Measurements from ENCODE around the gene BRPF3. TPM values are rescaled to one million over a fixed set of nuclear protein-coding genes. Genes with fewer than 3 reads are reported as not detected.
A peak's percentile ranks its signal among the peaks of the same experiment; 100 is the strongest.

BRPF3 gene
- total and polyA plus RNA-seq, 7 donors: 15.3 to 47.2 (median 21.0) TPM

- H3K27me3 ChIP-seq (ENCODE audit: insufficient read depth in 3 of 3, low read length in 2 of 3): no peaks in the 10 kb centered on the region
- peaks cover 18% of the 10 kb centered on the region for H3K4me1 ChIP-seq
- DNase-seq: peak; percentile 99
- H3K36me3 ChIP-seq (ENCODE audit: insufficient read depth in 1 of 2, low read depth in 1 of 2): peaks cover 6 to 42% of the 10 kb centered on the region in 2 donors
- H3K4me3 ChIP-seq: peak overlapping the region; percentile 78
- peak overlapping the region; percentile 93 for H3K27ac ChIP-seq
- peak; percentile 97 to 98 (median 98) for ATAC-seq
- intact Hi-C loops (cut with DNase I): loop anchor here (2.0 to 5.0 kb wide), 4 partner anchors 55 to 175 kb away; partner anchors contain the start of genes MAPK14 (in 1 of the 2) and SLC26A8 (in 1 of the 2)
- 1% methylated on average over 25 to 58 of the region's 58 CpGs for WGBS, 3 donors
- no peak for TF ChIP-seq CTCF (IDR thresholded peaks at IDR 0.05)
- H3K9me3 ChIP-seq: no peaks in the 10 kb centered on the region
These were observed 470 bp downstream of the BRPF3 start for GRCh38 chr6:36196880-36197548.

DNA sequence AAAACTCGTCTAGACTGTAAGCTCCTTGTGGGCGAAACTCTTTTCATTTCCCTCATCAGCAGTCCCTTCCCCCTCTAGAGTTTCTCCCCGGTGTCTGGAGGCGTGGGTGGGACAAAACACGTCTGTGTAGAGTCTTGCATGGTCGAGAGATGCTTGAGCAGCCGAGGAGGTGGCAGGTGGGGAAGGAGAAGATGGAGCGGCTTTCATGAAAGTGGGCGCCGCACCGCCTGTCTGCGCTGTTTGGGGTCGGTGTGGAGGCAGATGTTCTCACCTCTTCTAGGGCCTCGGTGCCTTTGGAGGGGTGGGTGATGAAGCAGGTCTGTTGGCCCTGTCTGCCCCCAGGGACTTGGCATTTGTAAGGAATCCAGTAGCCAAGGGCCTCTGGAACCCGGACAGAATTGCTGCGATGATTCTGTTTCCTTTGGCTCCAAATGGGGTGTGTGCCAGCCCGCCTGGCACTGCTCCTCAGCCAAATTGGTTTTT is 1.2 kb downstream of the BRPF3 start:
- DNase-seq (peak in 1 of 2 donors; percentile 66), ATAC-seq (no peak)
- TF ChIP-seq CTCF (IDR thresholded peaks at IDR 0.05): no peak
- Histone ChIP-seq H3K36me3 (ENCODE audit: insufficient read depth in 1 of 2, low read depth in 1 of 2) (peaks cover 6 to 43% of the 10 kb centered on the region in 2 donors), H3K27ac (no peak overlapping the region), H3K4me3 (peak overlapping the region; percentile 78), H3K27me3 (ENCODE audit: insufficient read depth in 3 of 3, low read length in 2 of 3) (no peaks in the 10 kb centered on the region), H3K4me1 (peaks cover 18% of the 10 kb centered on the region), H3K9me3 (no peaks in the 10 kb centered on the region)
- 53 to 57% (median 54%) methylated on average over 17 of the region's 17 CpGs for WGBS, 3 donors
- intact Hi-C loops (cut with DNase I): loop anchor here (2.0 to 5.0 kb wide), 4 partner anchors 55 to 175 kb away; partner anchors contain the start of genes MAPK14 (in 1 of the 2) and SLC26A8 (in 1 of the 2)

- H3K4me1 ChIP-seq: peaks cover 18% of the 10 kb centered on the region
- WGBS, 3 donors: 97 to 98% (median 97%) methylated on average over 9 of the region's 9 CpGs
- intact Hi-C loops (cut with DNase I): loop anchor here in 1 of 2 donors (5.0 kb wide), 3 partner anchors 57 to 177 kb away; partner anchors contain the start of gene SLC26A8
These were observed 2.4 kb downstream of the BRPF3 start for GRCh38 chr6:36198986-36199385.

DNA sequence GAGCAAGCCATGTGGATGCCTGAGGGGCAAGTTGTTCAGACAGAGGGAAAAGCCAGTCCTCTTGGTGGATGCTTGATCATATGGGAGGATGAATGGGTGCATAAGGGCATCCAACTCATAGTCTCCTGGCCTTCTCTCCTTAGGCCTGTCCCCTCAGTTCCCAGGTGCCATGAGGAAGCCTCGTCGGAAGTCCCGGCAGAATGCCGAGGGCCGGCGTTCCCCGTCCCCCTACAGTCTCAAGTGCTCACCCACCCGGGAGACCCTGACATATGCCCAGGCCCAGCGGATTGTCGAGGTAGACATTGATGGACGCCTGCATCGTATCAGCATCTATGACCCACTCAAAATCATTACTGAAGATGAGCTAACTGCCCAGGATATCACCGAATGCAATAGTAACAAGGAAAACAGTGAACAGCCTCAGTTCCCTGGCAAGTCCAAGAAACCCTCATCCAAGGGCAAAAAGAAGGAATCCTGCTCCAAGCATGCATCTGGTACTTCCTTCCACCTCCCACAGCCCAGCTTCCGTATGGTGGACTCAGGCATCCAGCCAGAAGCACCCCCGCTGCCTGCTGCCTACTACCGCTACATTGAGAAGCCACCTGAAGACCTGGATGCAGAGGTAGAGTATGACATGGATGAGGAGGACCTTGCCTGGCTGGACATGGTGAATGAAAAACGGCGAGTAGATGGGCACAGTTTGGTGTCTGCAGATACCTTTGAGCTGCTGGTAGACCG is 3.8 kb downstream of the BRPF3 start:
- 95 to 96% (median 96%) methylated on average over 19 of the region's 19 CpGs for WGBS, 3 donors
- Histone ChIP-seq H3K9me3 (no peaks in the 10 kb centered on the region), H3K27ac (no peak overlapping the region), H3K4me1 (peaks cover 15% of the 10 kb centered on the region), H3K36me3 (ENCODE audit: insufficient read depth in 1 of 2, low read depth in 1 of 2) (peaks cover 6 to 62% of the 10 kb centered on the region in 2 donors), H3K27me3 (ENCODE audit: insufficient read depth in 3 of 3, low read length in 2 of 3) (no peaks in the 10 kb centered on the region), H3K4me3 (no peak overlapping the region)
- no peak for TF ChIP-seq CTCF (IDR thresholded peaks at IDR 0.05)
- ATAC-seq (no peak), DNase-seq (no peak)
- intact Hi-C loops (cut with DNase I): no loop called here

More at GRCh38 chr6:36198986-36199385, 2.4 kb downstream of the BRPF3 start:
- ATAC-seq (no peak), DNase-seq (no peak)
- no peak overlapping the region for H3K27ac ChIP-seq
- no peaks in the 10 kb centered on the region for H3K9me3 ChIP-seq
- H3K36me3 ChIP-seq (ENCODE audit: insufficient read depth in 1 of 2, low read depth in 1 of 2): peaks cover 6 to 48% of the 10 kb centered on the region in 2 donors
- no peak for TF ChIP-seq CTCF (IDR thresholded peaks at IDR 0.05)
- no peaks in the 10 kb centered on the region for H3K27me3 ChIP-seq (ENCODE audit: insufficient read depth in 3 of 3, low read length in 2 of 3)
- H3K4me3 ChIP-seq: no peak overlapping the region
